Subcutaneous abdominal adipose tissue (tissue), 5 donors: ENCODE measurements around the gene PTMS.
"Not testable (repeated sequence)": the region's sequence is repeated elsewhere in the genome, so short reads cannot be mapped to it uniquely, and the experiment has no call there.

Experiments
- H3K27ac ChIP-seq: one replicate; pipeline ENCODE4 v1.7.0; 2013; ENCODE audit warnings: low read depth, mild to moderate bottlenecking, inconsistent platforms, low read length, moderate library complexity
- H3K27me3 ChIP-seq, 5 donors: one replicate each; pipeline ENCODE4 v1.7.0; 2013; ENCODE audit warnings: low read length in 5 of 5, inconsistent platforms in 1 of 5; ENCODE audit not compliant: control insufficient read depth in 5 of 5, insufficient read depth in 4 of 5
- H3K36me3 ChIP-seq, 5 donors: one replicate each; pipeline ENCODE4 v1.7.0; 2013; ENCODE audit warnings: low read length in 5 of 5; ENCODE audit not compliant: control insufficient read depth in 5 of 5, insufficient read depth in 5 of 5
- H3K4me1 ChIP-seq, 5 donors: one replicate each; pipeline ENCODE4 v1.7.0; 2013; ENCODE audit warnings: low read length in 5 of 5, mild to moderate bottlenecking in 3 of 5, moderate library complexity in 1 of 5; ENCODE audit not compliant: control insufficient read depth in 5 of 5, insufficient read depth in 5 of 5
- H3K4me3 ChIP-seq, 5 donors: one replicate each; pipeline ENCODE4 v1.7.0; 2013; ENCODE audit warnings: low read length in 5 of 5, low read depth in 1 of 5
- H3K9ac ChIP-seq, 5 donors: one replicate each; pipeline ENCODE4 v1.7.0; 2013; ENCODE audit warnings: low read length in 5 of 5, mild to moderate bottlenecking in 4 of 5, moderate library complexity in 3 of 5
- H3K9me3 ChIP-seq, 5 donors: one replicate each; pipeline ENCODE4 v1.7.0; 2013; ENCODE audit warnings: low read length in 5 of 5; ENCODE audit not compliant: control insufficient read depth in 5 of 5
- donor health status: healthy.
- donor health status: healthy.
- donor health status: healthy.
- donor health status: healthy.
- donor health status: healthy.

PTMS gene

DNA sequence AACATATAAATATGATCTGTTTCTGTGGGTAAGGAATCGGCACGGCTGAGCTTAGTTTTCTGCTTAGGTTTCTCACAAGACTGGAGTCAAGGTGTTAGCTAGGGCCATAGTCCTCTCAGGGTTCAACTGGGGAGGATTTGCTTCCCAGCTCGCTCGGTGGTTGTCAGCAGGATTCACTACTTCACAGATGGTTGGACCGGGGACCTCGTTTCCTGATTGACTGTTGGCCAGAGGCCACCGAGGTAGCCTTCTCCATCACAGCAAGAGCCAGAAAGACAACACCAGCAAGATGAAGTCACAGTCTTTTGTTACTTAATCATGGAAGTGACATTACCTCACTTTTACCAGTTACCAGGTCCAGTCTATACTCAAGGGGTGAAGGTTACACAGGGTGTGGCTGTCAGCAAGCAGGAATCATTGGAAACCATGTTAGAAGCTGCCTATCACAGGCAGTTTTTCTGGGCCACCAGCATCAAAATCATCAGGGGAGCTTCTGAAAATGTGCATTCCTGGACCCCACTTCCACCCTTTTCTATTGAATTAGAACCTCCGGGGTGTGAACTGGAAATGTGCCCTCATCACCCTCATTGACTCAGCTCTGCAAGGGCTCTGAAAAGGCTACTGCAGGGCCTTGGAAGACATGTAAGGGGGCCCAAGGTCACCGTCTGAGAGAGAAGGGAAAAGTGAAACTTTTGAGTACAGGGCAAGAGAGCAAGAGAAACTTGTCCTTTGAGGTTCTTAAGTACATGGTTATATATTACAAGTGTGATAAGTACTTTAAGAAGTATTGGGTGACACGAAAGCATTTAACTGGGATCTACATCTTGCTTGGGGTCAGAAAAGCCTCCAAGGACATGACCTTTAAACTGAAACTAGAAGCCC lies 31.4 kb upstream of the PTMS start:
- H3K4me3 ChIP-seq, result no peak overlapping the region
- peaks cover 0 to 44% (median 27%) of the 10 kb centered on the region in 5 donors for H3K36me3 ChIP-seq
- peak overlapping the region in 1 of 5 donors; percentile 28 for H3K9ac ChIP-seq
- H3K27me3 ChIP-seq, result no peaks in the 10 kb centered on the region
- peak overlapping the region; percentile 49 for H3K27ac ChIP-seq
- no peaks in the 10 kb centered on the region for H3K9me3 ChIP-seq
- H3K4me1 ChIP-seq, result peaks cover 0 to 17% (median 15%) of the 10 kb centered on the region in 5 donors

DNA sequence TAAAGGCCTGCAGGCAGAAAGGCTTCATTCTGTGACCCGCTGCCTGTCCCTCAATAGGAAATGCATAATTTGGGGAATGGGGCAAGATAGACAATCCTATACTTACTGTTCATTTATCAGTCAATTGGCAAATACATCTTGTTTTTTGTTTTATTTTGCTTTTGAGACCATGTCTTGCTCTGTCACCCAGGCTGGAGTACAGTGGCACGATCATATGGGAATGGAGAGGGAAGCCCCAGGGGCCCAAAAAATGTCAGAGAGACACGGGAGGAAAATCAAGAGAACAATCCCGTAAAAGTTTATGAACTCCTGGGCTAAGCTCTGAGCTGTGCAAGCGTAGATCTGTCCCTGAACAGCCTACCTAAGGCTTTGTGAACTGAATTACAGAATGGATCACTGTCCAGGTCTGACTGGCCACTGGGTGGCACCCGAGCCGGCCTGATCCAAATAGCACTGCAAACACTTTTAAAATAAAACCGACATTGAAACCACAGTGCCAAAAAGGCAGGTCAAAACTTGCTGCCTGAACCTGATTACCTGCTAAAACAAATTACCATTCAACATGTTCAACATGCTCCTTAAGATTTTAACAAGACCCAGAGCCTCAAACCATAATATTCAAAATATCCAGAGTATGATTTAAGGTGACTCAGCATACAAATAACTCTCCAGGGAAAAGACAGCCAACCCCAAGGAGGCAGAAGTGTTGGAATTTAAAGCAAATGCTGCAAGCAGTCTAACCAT lies 30.5 kb upstream of the PTMS start:
- Histone ChIP-seq H3K27me3 (no peaks in the 10 kb centered on the region), H3K9me3 (no peaks in the 10 kb centered on the region), H3K9ac (peak overlapping the region in 2 of 5 donors; percentile 24 to 28), H3K27ac (peak overlapping the region; percentile 49), H3K4me1 (peaks cover 0 to 17% (median 15%) of the 10 kb centered on the region in 5 donors), H3K36me3 (peaks cover 0 to 36% (median 18%) of the 10 kb centered on the region in 5 donors), H3K4me3 (no peak overlapping the region)

DNA sequence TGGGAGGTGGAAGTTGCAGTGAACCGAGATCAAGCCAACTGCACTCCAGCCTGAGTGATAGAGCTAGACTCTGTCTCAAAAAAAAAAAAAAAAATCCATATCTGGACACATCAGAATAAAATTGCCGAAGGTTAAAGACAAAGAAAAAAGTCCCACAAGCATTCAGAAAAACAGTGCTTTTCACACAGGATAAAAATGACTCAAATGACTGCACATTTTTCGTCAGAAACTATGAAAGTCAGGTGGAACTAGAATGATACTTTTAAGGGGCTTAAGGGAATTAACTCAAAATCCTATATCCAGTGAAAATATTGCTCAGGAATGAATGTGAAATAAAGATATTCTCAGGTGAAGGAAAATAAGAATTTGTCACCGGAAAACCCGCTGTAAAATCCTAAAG lies 29.4 kb upstream of the PTMS start:
- peaks cover 0 to 24% (median 8%) of the 10 kb centered on the region in 5 donors for H3K36me3 ChIP-seq
- peaks cover 0 to 17% (median 15%) of the 10 kb centered on the region in 5 donors for H3K4me1 ChIP-seq
- no peak overlapping the region for H3K9ac ChIP-seq
- H3K27me3 ChIP-seq, result no peaks in the 10 kb centered on the region
- no peak overlapping the region for H3K4me3 ChIP-seq
- H3K27ac ChIP-seq, result no peak overlapping the region
- H3K9me3 ChIP-seq, result no peaks in the 10 kb centered on the region

- H3K4me3 ChIP-seq, H3K9ac ChIP-seq, H3K9me3 ChIP-seq, H3K27ac ChIP-seq, H3K27me3 ChIP-seq: not testable (repeated sequence)
- Histone ChIP-seq H3K36me3 (peaks cover 0 to 12% (median 8%) of the 10 kb centered on the region in 5 donors), H3K4me1 (peaks cover 4 to 18% (median 12%) of the 10 kb centered on the region in 5 donors)
Observed at GRCh38 chr12:6742080-6742479, 24.1 kb upstream of the PTMS start.

DNA sequence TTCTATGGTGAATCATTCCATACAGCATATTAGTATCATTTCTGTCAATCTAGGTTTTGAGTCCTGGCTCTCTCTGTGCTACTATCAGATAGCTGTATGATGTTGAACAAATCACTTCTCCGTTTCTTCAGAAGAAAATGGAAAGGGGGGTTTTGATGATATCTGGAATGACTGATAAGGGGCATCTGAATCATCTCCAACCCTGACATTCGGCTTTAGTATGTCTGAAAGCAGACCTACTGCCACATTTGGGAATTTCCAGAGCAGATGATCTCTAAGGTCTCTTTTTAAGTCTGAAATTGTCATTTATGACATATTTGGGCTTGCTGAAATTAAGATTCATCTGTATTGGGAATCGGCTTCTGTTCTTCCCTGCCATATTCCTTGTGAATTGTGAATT lies 23.3 kb upstream of the PTMS start:
- Histone ChIP-seq H3K4me3 (no peak overlapping the region), H3K27me3 (no peaks in the 10 kb centered on the region), H3K27ac (no peak overlapping the region), H3K36me3 (peaks cover 0 to 20% (median 15%) of the 10 kb centered on the region in 5 donors), H3K4me1 (peaks cover 4 to 18% (median 12%) of the 10 kb centered on the region in 5 donors), H3K9ac (no peak overlapping the region), H3K9me3 (no peaks in the 10 kb centered on the region)

DNA sequence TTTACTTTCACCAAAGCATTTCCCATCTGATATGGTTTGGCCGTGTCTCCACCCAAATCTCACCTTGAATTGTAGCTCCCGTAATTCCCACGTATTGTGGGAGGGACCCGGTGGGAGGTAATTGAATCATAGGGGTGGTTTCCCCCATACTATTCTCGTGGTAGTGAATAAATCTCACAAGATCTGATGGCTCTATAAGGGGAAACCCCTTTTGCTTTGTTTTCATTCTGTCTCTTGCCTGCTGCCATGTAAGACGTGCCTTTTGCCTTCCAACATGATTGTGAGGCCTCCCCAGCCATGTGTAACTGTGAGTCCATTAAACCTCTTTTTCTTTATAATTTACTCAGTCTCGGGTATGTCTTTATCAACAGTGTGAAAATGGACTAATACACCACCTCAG lies 22.9 kb upstream of the PTMS start:
- H3K27ac ChIP-seq, result not testable (repeated sequence)

GRCh38 chr12:6745741-6746525 lies 20.2 kb upstream of the PTMS start:
- no peaks in the 10 kb centered on the region for H3K9me3 ChIP-seq
- peak overlapping the region; percentile 14 for H3K27ac ChIP-seq
- peak overlapping the region in 1 of 5 donors; percentile 24 for H3K4me3 ChIP-seq
- H3K27me3 ChIP-seq, result no peaks in the 10 kb centered on the region
- peak overlapping the region in 3 of 5 donors; percentile 19 to 41 (median 31) for H3K9ac ChIP-seq
- peaks cover 5 to 49% (median 45%) of the 10 kb centered on the region in 5 donors for H3K36me3 ChIP-seq
- peaks cover 4 to 18% (median 12%) of the 10 kb centered on the region in 5 donors for H3K4me1 ChIP-seq

More for the DNA sequence above, 22.9 kb upstream of the PTMS start:
- H3K9me3 ChIP-seq, H3K27me3 ChIP-seq, H3K4me3 ChIP-seq, H3K9ac ChIP-seq: not testable (repeated sequence)
- Histone ChIP-seq H3K36me3 (peaks cover 0 to 25% (median 20%) of the 10 kb centered on the region in 5 donors), H3K4me1 (peaks cover 4 to 18% (median 12%) of the 10 kb centered on the region in 5 donors)

GRCh38 chr12:6747216-6747615 lies 18.9 kb upstream of the PTMS start:
- H3K27ac ChIP-seq, result no peak overlapping the region
- H3K9ac ChIP-seq, result no peak overlapping the region
- H3K4me1 ChIP-seq, result peaks cover 8 to 24% (median 19%) of the 10 kb centered on the region in 5 donors
- no peaks in the 10 kb centered on the region for H3K9me3 ChIP-seq
- no peaks in the 10 kb centered on the region for H3K27me3 ChIP-seq
- H3K36me3 ChIP-seq, result peaks cover 5 to 58% (median 53%) of the 10 kb centered on the region in 5 donors
- H3K4me3 ChIP-seq, result no peak overlapping the region

DNA sequence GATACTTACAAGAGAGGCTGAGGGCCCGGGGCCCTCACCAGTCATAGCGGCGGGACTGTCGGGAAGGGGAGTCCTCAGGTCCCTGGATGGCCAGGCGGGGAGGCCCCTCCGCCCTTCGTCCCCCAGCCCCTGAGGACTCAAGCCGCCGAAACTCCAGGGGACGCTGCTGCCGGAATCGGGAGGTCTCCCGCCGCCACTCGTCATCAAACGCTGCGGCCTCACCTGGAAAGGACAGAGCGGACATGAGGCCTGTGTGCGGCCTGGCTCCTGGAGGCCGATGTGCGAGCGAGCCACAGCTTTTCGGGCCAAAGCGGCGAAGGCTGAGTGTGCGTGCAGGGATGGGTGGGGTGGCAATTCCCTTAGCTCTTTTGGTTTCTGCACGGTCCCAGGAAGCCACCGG lies 17.4 kb upstream of the PTMS start:
- Histone ChIP-seq H3K9ac (no peak overlapping the region), H3K4me3 (no peak overlapping the region), H3K9me3 (no peaks in the 10 kb centered on the region), H3K27ac (no peak overlapping the region), H3K4me1 (peaks cover 10 to 37% (median 24%) of the 10 kb centered on the region in 5 donors), H3K27me3 (no peaks in the 10 kb centered on the region), H3K36me3 (peaks cover 5 to 58% (median 53%) of the 10 kb centered on the region in 5 donors)
